KOPT-K1 (cell line): ENCODE results near the gene CSRNP3.

Experiments
- H3K27ac ChIP-seq: fragments of 200-600 bp; sonication (generic); 2 replicates; pipeline ENCODE4 v1.5.1; 2016; ENCODE audit warnings: antibody characterized with exemption, mild to moderate bottlenecking, low read depth, low read length; ENCODE audit not compliant: poor library complexity, severe bottlenecking
- H3K36me3 ChIP-seq: fragments of 200-600 bp; sonication (generic); 2 replicates; pipeline ENCODE4 v1.5.1; 2017; ENCODE audit warnings: antibody characterized with exemption, mild to moderate bottlenecking, low read length, moderate library complexity; ENCODE audit not compliant: insufficient read depth
- H3K9me3 ChIP-seq: fragments of 200-600 bp; sonication (generic); 2 replicates; pipeline ENCODE4 v1.5.1; 2017; ENCODE audit warnings: antibody characterized with exemption, low read length, mild to moderate bottlenecking; ENCODE audit not compliant: insufficient read depth, poor library complexity, severe bottlenecking

Gene CSRNP3

GRCh38 chr2:165716091-165716490 is 246.6 kb downstream of the CSRNP3 start:
- H3K36me3 ChIP-seq = no peaks in the 10 kb centered on the region
- H3K27ac ChIP-seq = no peak overlapping the region

GRCh38 chr2:165718610-165719210 is 249.2 kb downstream of the CSRNP3 start:
- Histone ChIP-seq H3K9me3 (no peaks in the 10 kb centered on the region), H3K36me3 (no peaks in the 10 kb centered on the region), H3K27ac (no peak overlapping the region)

More at GRCh38 chr2:165716091-165716490, 246.6 kb downstream of the CSRNP3 start:
- H3K9me3 ChIP-seq = no peaks in the 10 kb centered on the region

- Histone ChIP-seq H3K36me3 (no peaks in the 10 kb centered on the region), H3K27ac (no peak overlapping the region), H3K9me3 (no peaks in the 10 kb centered on the region)
Observed at GRCh38 chr2:165720511-165720910, 251.0 kb downstream of the CSRNP3 start.

DNA sequence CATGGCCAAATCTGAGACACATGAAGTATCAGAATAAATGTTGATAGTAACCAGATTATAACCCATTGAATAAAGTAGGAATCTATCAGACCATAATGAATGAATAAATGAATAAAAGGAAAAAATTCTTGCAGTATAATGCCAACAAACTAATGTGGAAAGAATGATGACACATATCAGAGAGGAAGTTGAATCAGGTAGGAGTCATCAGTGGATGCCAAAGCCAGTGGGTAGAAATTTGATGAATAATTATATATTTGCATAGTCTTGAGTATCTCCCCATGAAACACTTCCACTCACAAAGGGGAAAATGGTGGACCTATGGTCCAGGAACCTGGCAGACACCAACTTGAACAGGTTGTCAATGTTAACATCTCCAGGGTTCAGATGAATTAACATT is 255.9 kb downstream of the CSRNP3 start:
- Histone ChIP-seq H3K36me3 (no peaks in the 10 kb centered on the region), H3K27ac (no peak overlapping the region), H3K9me3 (no peaks in the 10 kb centered on the region)
